NCI-H2171 treated with DMSO at 0.1 percent for 48 hours (cell line): ENCODE results near the gene FBXO47.
"Not testable (repeated sequence)": the region's sequence is repeated elsewhere in the genome, so short reads cannot be mapped to it uniquely, and the experiment has no call there.

Source experiments
- DNase-seq: peaks from one replicate; lab custom pipeline; 2025; lab: John Stamatoyannopoulos, UW

The FBXO47 gene

DNA sequence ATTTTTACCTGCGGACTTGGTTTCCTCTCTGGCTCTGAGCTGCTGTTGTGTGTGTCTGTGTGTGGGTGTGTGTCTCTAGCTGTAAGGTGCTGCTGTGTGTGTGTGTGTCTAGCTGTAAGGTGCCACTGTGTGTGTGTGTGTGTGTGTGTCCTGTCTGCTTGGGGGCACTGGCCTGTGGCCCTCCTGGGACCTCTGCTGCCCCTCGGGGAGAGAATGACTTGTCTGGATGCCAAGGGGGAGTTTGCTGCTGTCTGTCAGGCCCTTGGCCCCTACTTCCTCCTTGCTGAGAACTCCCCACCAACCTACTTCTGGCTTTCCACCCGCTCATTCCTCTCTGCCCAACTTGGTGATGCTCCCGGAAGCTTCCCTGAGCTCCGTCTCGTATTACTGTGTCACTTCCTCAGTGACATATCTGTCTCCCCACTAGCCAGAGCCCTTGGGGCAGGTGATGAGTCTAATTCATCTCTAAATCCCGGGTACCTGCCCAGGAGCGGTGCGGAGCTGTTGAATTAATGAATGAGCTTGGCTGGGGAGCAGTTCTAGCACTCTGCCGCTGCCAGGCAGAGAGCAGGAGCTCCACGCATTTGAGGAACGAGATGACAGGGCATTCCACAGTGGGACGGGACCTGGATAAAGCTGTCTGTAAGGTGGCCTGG lies 45.3 kb downstream of the FBXO47 start:
- no peak for DNase-seq

DNA sequence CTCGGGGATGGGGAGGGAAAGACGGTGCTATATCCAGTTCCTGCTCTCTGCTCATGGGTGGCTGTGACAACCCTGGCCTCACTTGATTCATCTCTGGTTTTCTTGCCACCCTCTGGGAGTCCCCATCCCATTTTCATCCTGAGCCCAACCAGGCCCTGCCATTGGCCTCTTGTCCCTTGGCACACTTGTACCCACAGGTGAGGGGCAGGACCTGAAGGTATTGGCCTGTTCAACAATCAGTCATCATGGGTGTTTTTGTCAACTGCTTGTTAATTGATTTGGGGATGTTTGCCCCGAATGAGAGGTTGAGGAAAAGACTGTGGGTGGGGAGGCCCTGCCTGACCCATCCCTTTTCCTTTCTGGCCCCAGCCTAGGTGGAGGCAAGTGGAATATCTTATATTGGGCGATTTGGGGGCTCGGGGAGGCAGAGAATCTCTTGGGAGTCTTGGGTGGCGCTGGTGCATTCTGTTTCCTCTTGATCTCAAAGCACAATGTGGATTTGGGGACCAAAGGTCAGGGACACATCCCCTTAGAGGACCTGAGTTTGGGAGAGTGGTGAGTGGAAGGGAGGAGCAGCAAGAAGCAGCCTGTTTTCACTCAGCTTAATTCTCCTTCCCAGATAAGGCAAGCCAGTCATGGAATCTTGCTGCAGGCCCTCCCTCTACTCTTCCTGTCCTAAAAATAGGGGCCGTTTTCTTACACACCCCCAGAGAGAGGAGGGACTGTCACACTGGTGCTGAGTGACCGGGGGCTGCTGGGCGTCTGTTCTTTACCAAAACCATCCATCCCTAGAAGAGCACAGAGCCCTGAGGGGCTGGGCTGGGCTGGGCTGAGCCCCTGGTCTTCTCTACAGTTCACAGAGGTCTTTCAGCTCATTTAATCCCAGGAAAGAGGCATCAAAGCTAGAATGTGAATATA lies 46.6 kb downstream of the FBXO47 start:
- DNase-seq: no peak

DNA sequence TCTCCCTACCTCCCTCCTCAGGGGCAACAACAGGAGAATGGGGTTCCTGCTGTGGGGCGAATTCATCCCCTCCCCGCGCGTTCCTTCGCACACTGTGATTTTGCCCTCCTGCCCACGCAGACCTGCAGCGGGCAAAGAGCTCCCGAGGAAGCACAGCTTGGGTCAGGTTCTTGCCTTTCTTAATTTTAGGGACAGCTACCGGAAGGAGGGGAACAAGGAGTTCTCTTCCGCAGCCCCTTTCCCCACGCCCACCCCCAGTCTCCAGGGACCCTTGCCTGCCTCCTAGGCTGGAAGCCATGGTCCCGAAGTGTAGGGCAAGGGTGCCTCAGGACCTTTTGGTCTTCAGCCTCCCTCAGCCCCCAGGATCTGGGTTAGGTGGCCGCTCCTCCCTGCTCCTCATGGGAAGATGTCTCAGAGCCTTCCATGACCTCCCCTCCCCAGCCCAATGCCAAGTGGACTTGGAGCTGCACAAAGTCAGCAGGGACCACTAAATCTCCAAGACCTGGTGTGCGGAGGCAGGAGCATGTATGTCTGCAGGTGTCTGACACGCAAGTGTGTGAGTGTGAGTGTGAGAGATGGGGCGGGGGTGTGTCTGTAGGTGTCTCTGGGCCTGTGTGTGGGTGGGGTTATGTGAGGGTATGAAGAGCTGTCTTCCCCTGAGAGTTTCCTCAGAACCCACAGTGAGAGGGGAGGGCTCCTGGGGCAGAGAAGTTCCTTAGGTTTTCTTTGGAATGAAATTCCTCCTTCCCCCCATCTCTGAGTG lies 47.7 kb downstream of the FBXO47 start:
- DNase-seq: no peak

DNA sequence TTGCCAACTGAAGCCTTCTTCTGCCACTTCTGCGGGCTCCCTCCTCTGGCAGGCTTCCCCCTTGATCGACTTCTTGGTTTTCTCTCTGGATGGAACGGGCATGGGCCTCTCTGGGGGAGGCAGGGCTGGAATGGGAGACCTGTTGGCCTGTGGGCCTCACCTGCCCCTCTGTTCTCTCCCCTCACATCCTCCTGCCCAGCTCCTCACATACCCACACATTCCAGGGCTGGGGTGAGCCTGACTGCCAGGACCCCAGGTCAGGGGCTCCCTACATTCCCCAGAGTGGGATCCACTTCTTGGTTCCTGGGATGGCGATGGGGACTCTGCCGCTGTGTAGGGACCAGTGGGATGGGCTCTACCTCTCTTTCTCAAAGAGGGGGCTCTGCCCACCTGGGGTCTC lies 48.3 kb downstream of the FBXO47 start:
- DNase-seq: no peak

DNA sequence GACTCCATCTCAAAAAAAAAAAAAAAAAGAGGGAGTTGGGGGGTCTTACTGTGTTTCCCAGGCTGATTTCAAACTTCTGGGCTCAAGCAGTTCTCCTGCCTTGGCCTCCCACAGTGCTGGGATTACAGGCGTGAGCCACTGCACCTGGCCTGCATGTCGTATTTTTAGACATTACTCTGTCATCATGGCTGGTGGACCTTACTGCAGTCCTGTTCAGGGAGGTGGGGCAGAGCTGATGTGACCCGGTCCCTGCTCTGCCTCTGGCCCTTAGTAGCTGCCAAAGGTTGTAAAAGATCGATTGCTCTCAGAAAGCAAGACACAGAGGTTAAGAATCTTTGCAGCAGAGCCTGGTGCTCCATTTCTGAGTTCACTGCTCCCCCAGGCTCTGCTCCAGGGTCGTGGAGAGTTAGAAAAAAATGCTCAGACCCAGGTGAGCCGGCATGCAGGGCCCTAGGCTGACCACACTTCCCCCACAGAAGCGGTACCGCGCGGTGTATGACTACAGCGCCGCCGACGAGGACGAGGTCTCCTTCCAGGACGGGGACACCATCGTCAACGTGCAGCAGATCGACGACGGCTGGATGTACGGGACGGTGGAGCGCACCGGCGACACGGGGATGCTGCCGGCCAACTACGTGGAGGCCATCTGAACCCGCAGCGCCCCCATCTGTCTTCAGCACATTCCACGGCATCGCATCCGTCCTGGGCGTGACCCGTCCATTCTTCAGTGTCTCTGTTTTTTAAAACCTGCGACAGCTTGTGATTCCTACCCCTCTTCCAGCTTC lies 48.9 kb downstream of the FBXO47 start:
- DNase-seq: no peak

DNA sequence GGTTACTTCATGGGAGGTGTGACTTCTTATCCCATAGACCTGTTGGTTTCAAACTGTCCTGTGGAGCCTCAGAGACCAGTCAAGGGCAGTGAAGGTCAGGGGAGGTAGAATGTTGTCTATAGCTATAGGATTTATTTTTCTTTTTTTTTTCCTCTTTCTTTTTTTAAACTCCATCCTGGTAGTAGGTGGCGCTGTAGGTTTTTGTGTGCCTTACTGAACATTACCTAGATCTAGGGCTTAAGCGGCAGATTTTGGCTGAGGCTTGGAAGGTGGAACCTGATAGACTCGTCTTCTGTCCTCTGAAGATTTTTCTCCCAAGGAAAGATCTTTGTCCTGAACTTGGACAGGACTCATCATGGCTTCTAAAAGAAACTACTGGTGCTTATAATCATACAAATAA lies 49.9 kb downstream of the FBXO47 start:
- DNase-seq: no peak

- DNase-seq: no peak
Measured at GRCh38 chr17:38916771-38917170, 50.4 kb downstream of the FBXO47 start.

DNA sequence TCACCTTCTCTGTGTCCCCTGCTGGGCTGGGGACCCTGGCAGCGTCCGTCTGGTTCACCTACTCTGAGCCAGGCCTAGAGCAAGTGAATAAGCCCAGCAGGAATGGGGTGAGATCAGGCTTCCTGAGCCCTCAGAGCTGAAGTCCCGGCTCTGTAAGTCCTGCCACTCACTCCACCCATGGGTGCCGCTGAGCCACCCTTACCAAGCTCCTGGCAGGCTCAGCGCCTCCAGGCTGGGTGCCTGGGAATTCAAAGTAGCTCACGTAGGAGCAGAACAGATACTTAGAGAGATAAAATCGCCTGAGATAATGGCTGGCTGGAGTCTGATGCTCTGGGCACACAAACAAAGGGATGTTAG lies 51.6 kb downstream of the FBXO47 start:
- DNase-seq: no peak

DNA sequence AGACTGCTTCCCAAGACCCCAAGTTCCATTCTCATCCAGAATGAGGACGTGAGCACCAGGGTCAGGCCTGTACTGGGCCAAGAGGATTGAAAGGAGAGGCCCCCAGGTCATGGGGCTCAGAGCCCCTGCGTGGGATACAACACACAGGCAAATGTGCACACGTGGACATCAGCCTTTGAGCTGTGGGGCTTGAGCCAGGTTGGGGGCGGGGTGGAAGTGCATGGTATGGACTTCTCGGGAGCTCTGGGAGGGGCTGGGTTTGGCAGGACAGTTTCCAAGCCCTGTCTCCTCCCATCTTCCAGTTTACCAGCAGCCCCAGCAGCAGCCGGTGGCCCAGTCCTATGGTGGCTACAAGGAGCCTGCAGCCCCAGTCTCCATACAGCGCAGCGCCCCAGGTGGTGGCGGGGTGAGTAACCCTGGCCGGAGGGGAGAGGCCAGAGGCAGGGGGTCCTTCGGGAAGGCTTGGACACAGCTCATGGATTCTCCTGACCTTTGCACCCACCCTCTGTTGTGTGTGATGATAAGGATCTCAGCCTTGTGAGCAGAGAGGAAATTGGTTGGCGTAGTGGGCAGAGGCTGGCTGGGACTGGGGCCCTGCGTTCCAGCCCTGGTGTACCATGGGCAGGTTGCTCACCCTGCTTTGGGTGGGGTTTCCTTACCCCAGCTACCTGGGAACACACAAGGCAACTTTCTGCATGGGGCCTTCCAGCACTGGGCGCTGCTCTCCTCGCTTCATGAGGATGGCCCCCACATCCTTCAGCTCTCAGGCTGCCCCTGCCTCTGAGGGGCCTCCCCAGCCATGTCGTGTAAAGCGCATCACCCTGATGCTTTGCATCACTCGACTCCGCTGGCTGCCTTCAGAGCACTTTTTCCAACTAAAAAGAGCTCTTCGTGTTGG lies 52.2 kb downstream of the FBXO47 start:
- no peak for DNase-seq

- peak; percentile 27 for DNase-seq
Measured at GRCh38 chr17:38912221-38912813, 54.9 kb downstream of the FBXO47 start.

GRCh38 chr17:38911731-38912081 lies 55.5 kb downstream of the FBXO47 start:
- DNase-seq: not testable (repeated sequence)

DNA sequence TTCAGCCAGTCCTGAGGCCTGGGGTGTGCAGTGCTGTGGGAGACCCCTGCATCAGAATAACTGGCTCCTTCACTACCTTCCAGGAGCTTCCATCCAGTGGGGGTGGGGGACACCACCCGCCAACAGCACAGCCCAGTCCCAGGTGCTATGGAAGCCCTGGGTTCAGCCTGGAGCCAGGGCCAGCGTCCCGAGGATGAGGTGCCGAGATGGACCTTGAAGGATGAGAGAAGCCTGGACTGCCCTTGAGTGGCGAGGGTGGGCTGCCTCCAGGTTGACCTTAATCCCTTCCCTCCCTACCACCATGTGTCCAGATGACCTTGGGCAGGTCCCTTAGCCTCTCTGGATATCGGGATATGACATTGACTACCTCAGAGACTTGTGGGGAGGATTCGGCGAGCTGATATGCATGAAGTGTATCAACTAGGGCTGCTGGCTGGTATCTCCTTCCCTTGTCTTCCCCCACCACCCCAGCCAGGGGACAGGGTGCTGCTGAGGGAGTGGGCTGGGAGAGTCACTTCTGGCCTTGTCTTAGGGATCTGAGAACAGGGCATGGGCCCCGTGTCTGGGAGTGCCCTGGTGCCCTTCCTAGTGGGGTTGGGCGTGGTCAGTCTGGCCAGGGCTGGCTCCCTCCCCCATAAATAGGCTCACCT lies 56.0 kb downstream of the FBXO47 start:
- DNase-seq: no peak

DNA sequence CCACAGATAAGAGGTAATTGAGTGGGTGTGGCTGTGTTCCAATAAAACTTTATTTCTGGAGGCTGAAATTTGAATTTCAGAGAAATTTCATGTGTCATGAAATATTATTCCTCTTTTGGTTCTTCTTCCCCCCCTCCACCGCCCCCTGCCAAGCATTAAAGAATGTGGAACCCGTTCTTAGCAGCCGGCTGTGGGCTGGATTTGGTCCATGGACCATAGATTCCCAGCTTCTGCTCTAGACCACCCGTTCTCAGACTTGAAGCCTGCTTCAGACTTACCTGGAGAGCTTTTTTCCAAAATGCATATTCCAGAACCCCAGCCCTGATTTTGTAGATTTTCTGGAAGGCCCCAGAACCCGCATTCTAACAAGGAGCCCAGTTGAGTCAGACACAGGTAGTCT lies 56.9 kb downstream of the FBXO47 start:
- no peak for DNase-seq

- DNase-seq: no peak
Measured at GRCh38 chr17:38908676-38909181, 58.5 kb downstream of the FBXO47 start.

DNA sequence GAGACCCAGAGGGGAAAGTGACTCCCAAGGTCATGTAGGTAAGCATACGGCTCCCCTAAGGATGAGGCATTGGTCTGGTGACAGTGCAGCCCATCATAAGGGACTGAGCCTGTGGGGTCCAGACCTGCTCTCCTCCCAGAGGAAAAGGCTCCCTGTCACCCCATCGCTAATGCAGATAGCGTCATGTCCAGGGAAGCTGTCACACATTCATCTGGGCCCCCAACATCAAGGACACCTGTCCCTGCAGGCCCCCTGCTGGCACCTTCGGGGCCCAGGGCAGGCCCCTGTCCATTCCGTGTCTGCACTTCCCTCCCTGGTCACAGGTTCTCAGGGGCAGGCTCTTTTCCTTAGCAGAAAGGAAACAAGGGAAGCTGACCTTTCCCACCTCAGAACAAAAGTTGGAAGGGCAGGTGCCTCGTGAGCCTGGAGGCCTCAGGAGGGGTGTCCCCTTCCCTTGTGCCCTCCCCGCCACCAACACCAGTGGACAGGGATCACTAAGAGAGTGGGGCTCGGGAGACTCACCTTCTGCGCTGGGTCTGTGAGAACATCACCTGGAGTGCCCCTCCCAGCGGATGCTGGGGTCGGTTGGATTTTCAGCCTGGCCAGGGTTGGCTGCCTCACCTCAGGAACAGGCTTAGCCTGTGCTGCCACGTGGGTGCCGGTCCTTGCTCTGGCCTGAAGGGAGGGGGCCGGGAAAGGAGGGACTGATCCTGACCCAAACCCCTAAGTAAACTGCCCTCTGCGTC lies 59.1 kb downstream of the FBXO47 start:
- DNase-seq: no peak

DNA sequence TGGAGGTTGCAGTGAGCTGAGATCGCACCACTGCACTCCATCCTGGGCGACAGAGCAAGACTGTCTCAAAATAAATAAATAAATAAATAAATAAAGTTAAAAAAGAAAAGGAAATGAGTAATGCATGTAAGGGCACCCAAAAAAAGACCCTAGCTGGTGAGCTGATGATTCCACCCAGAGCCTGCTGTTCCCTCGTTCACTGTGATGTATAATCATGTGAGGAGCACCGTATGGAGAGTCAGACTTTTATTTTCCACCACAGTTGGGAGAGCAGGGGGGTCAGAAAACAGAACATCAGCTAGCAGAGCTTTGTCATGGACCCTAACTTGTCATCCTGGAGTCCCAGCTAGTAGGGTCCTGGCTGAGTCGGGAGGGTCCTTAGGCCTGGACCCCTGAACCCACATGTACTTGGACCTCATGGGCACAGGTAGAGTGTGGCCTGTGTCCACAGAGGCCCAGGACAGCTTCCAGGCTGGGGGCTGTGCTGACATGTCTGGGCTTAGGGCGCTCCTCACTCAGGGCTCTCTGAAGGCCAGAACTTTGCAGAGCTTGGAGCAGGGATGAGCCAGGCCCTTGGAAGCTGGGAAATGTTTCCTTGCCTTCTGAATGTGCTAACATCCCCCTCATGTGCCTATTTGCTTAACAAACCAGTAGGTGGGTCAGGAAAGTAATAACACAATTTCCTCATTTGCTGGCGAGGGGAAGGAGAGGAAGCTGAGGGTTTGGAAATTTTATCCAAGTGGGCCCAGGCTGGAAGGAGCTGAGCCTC lies 60.6 kb downstream of the FBXO47 start:
- DNase-seq: no peak

- DNase-seq: no peak
Measured at GRCh38 chr17:38905375-38905774, 61.8 kb downstream of the FBXO47 start.

- DNase-seq: no peak
Measured at GRCh38 chr17:38904892-38905291, 62.3 kb downstream of the FBXO47 start.
